ENCODE measurements around the gene PON3. TPM values are rescaled to one million over a fixed set of nuclear protein-coding genes. Genes with fewer than 3 reads are reported as not detected.

The PON3 gene
- total RNA-seq: 2.7 TPM
- long read RNA-seq, partial matches to known transcripts: 0 of 4 reads
- long read RNA-seq, other reads (novel, unspliced or antisense): 4 of 4 reads

- DNase-seq (ENCODE audit: low spot score): no peak
These were observed at the start of gene PON3 for GRCh38 chr7:95396136-95397032. TSS of gene PON3 (minus strand) at chr7:95396375. CDS start at chr7:95396350, 25 bp downstream.

GRCh38 chr7:95444796-95445195 is 48.6 kb upstream of the PON3 start:
- no peak for DNase-seq (ENCODE audit: low spot score)

- DNase-seq (ENCODE audit: low spot score): no peak
These were observed 45.1 kb upstream of the PON3 start for GRCh38 chr7:95441042-95441823.

- no peak for DNase-seq (ENCODE audit: low spot score)
These were observed 44.3 kb upstream of the PON3 start for GRCh38 chr7:95440394-95441038.

GRCh38 chr7:95436407-95436806 is 40.2 kb upstream of the PON3 start:
- DNase-seq (ENCODE audit: low spot score): no peak

GRCh38 chr7:95435422-95435780 is 39.2 kb upstream of the PON3 start:
- no peak for DNase-seq (ENCODE audit: low spot score)

GRCh38 chr7:95434557-95435421 is 38.6 kb upstream of the PON3 start, which contains the start of gene PON2:
TSS of gene PON2 (minus strand) at chr7:95435028. CDS start at chr7:95434951, 77 bp downstream.
- peak; percentile 95 for DNase-seq (ENCODE audit: low spot score)

GRCh38 chr7:95433952-95434556 is 37.9 kb upstream of the PON3 start:
- DNase-seq (ENCODE audit: low spot score): no peak

GRCh38 chr7:95433129-95433528 is 37.0 kb upstream of the PON3 start:
- no peak for DNase-seq (ENCODE audit: low spot score)

- no peak for DNase-seq (ENCODE audit: low spot score)
These were observed 36.4 kb upstream of the PON3 start for GRCh38 chr7:95432606-95433005.

GRCh38 chr7:95430864-95431263 is 34.7 kb upstream of the PON3 start:
- no peak for DNase-seq (ENCODE audit: low spot score)

GRCh38 chr7:95429241-95429990 is 33.2 kb upstream of the PON3 start:
- no peak for DNase-seq (ENCODE audit: low spot score)

GRCh38 chr7:95427914-95428516 is 31.8 kb upstream of the PON3 start:
- DNase-seq (ENCODE audit: low spot score): no peak

GRCh38 chr7:95427166-95427565 is 31.0 kb upstream of the PON3 start:
- DNase-seq (ENCODE audit: low spot score): no peak

GRCh38 chr7:95425694-95426093 is 29.5 kb upstream of the PON3 start:
- DNase-seq (ENCODE audit: low spot score): no peak

- no peak for DNase-seq (ENCODE audit: low spot score)
These were observed 28.5 kb upstream of the PON3 start for GRCh38 chr7:95424716-95425115.

- no peak for DNase-seq (ENCODE audit: low spot score)
These were observed 25.8 kb upstream of the PON3 start for GRCh38 chr7:95421847-95422444.

- DNase-seq (ENCODE audit: low spot score): no peak
These were observed 25.0 kb upstream of the PON3 start for GRCh38 chr7:95421000-95421846.

All from mesenteric fat pad (tissue), 1 donor.